Measurements from ENCODE around the gene TAF4.

Gene TAF4

DNA sequence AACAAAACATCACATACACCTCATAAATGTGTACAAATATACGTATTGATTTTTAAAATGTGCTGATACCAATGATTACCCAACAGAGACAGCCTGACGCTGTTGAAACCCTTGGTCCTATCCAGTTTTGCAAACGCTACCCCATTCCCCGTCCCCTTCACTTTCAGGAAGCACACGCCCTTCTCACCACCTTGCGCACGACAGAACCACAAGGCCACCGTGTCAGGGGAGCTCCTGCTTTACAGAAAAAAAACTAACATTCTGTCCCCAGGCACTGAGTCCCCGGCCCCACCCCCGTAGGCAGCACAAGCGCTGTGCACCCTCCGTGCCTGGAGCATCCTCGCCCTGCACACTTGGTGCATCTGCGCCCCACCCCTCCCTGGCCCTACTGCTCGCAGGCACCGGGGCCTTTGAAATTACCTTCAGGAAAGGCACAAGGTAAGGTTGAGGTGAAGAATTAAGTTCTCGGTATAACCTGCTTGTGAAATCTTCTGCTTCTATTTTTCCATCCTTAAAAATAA lies 58.5 kb downstream of the TAF4 start:
- Histone ChIP-seq H3K27ac (ENCODE audit: extremely low read depth, low read depth, low read length) (no peak overlapping the region), H3K36me3 (ENCODE audit: control insufficient read depth in 2 of 2, insufficient read depth in 1 of 2, low read length in 2 of 2) (peaks cover 8 to 87% of the 10 kb centered on the region in 2 experiments), H3K9me3 (ENCODE audit: control insufficient read depth, insufficient read depth, low read depth, low read length) (no peaks in the 10 kb centered on the region), H3K4me1 (ENCODE audit: control insufficient read depth, insufficient read depth, low read length) (no peaks in the 10 kb centered on the region), H3K4me3 (ENCODE audit: low read depth, low read length) (no peak overlapping the region)
- ChIA-PET POLR2A (no interaction called here), CTCF (interaction anchor here (0.6 kb wide), 1 partner anchor 297 kb away, joined by 3 read pairs; no protein-coding TSS in a partner anchor)
- TF ChIP-seq ZNF133 (tag by site-specific recombination; IDR thresholded peaks at IDR 0.05), result no peak
- TF ChIP-seq ZNF169 (tag by site-specific recombination; IDR thresholded peaks at IDR 0.05), result no peak
- TF ChIP-seq ZNF239 (tag by site-specific recombination; IDR thresholded peaks at IDR 0.05), result no peak
- no peak for TF ChIP-seq ZNF677 (tag by site-specific recombination; IDR thresholded peaks at IDR 0.05)
- TF ChIP-seq ZFP69B (tag by site-specific recombination; IDR thresholded peaks at IDR 0.05), result no peak
- TF ChIP-seq ZNF785 (tag by site-specific recombination; IDR thresholded peaks at IDR 0.05), result no peak

- H3K36me3 ChIP-seq (ENCODE audit: control insufficient read depth in 2 of 2, insufficient read depth in 1 of 2, low read length in 2 of 2), result peaks cover 8 to 87% of the 10 kb centered on the region in 2 experiments
- H3K4me3 ChIP-seq (ENCODE audit: low read depth, low read length), result no peak overlapping the region
- CTCF ChIA-PET, result no interaction called here
- POLR2A ChIA-PET, result no interaction called here
- TF ChIP-seq PRDM2 (tag by site-specific recombination; IDR thresholded peaks at IDR 0.05; ENCODE audit: borderline replicate concordance), result no peak
- TF ChIP-seq ZNF121 (tag by site-specific recombination; IDR thresholded peaks at IDR 0.05), result no peak
- no peak for TF ChIP-seq ZNF223 (tag by site-specific recombination; IDR thresholded peaks at IDR 0.05)
- TF ChIP-seq, protein P1, sequence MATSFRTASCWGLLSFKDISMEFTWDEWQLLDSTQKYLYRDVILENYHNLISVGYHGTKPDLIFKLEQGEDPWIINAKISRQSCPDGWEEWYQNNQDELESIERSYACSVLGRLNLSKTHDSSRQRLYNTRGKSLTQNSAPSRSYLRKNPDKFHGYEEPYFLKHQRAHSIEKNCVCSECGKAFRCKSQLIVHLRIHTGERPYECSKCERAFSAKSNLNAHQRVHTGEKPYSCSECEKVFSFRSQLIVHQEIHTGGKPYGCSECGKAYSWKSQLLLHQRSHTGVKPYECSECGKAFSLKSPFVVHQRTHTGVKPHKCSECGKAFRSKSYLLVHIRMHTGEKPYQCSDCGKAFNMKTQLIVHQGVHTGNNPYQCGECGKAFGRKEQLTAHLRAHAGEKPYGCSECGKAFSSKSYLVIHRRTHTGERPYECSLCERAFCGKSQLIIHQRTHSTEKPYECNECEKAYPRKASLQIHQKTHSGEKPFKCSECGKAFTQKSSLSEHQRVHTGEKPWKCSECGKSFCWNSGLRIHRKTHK (tag by site-specific recombination; IDR thresholded peaks at IDR 0.05), result no peak
- TF ChIP-seq ZNF239 (tag by site-specific recombination; IDR thresholded peaks at IDR 0.05), result no peak
- no peak for TF ChIP-seq REPIN1 (tag by site-specific recombination; IDR thresholded peaks at IDR 0.05; ENCODE audit: low read depth)
- no peak for TF ChIP-seq ZNF610 (tag by site-specific recombination; IDR thresholded peaks at IDR 0.05; ENCODE audit: borderline replicate concordance)
- TF ChIP-seq ZEB2 (tag by site-specific recombination; IDR thresholded peaks at IDR 0.05), result no peak
- TF ChIP-seq ZNF792 (tag by site-specific recombination; IDR thresholded peaks at IDR 0.05), result no peak
- no peak for TF ChIP-seq KLF9 (tag by site-specific recombination; IDR thresholded peaks at IDR 0.05; ENCODE audit: low read depth)
- no peak for TF ChIP-seq ZNF354C (tag by site-specific recombination; IDR thresholded peaks at IDR 0.05; ENCODE audit: borderline replicate concordance, low read depth)
- no peak for TF ChIP-seq ZFP3 (tag by site-specific recombination; IDR thresholded peaks at IDR 0.05; ENCODE audit: low read depth)
- TF ChIP-seq HIC1 (tag by site-specific recombination; IDR thresholded peaks at IDR 0.05), result no peak
- TF ChIP-seq ZNF146 (tag by site-specific recombination; IDR thresholded peaks at IDR 0.05), result no peak
- no peak for TF ChIP-seq ZNF580 (tag by site-specific recombination; IDR thresholded peaks at IDR 0.05)
- TF ChIP-seq, protein P2, sequence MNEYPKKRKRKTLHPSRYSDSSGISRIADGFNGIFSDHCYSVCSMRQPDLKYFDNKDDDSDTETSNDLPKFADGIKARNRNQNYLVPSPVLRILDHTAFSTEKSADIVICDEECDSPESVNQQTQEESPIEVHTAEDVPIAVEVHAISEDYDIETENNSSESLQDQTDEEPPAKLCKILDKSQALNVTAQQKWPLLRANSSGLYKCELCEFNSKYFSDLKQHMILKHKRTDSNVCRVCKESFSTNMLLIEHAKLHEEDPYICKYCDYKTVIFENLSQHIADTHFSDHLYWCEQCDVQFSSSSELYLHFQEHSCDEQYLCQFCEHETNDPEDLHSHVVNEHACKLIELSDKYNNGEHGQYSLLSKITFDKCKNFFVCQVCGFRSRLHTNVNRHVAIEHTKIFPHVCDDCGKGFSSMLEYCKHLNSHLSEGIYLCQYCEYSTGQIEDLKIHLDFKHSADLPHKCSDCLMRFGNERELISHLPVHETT (tag by site-specific recombination; IDR thresholded peaks at IDR 0.05), result no peak
- TF ChIP-seq ZNF785 (tag by site-specific recombination; IDR thresholded peaks at IDR 0.05), result no peak
- no peak for TF ChIP-seq ZFHX2 (tag by site-specific recombination; conservative IDR thresholded peaks at IDR 0.05)
- no peaks in the 10 kb centered on the region for H3K4me1 ChIP-seq (ENCODE audit: control insufficient read depth, insufficient read depth, low read length)
- no peak overlapping the region for H3K27ac ChIP-seq (ENCODE audit: extremely low read depth, low read depth, low read length)
- no peaks in the 10 kb centered on the region for H3K9me3 ChIP-seq (ENCODE audit: control insufficient read depth, insufficient read depth, low read depth, low read length)
Observed at GRCh38 chr20:62006482-62006881, 59.2 kb downstream of the TAF4 start.

Data from HEK293 (cell line).